GM21526 (cell line): ENCODE measurements around the gene KHDRBS1.
"Not testable (repeated sequence)": the region's sequence is repeated elsewhere in the genome, so short reads cannot be mapped to it uniquely, and the experiment has no call there.

Experiments
- ATAC-seq: cut with Tn5 transposase; IDR thresholded peaks from one replicate; pipeline ENCODE4 v1.9.1; 2021; ENCODE audit warnings: moderate library complexity; ENCODE audit not compliant: unreplicated experiment, low FRiP score

The KHDRBS1 gene, protein sequence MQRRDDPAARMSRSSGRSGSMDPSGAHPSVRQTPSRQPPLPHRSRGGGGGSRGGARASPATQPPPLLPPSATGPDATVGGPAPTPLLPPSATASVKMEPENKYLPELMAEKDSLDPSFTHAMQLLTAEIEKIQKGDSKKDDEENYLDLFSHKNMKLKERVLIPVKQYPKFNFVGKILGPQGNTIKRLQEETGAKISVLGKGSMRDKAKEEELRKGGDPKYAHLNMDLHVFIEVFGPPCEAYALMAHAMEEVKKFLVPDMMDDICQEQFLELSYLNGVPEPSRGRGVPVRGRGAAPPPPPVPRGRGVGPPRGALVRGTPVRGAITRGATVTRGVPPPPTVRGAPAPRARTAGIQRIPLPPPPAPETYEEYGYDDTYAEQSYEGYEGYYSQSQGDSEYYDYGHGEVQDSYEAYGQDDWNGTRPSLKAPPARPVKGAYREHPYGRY

DNA sequence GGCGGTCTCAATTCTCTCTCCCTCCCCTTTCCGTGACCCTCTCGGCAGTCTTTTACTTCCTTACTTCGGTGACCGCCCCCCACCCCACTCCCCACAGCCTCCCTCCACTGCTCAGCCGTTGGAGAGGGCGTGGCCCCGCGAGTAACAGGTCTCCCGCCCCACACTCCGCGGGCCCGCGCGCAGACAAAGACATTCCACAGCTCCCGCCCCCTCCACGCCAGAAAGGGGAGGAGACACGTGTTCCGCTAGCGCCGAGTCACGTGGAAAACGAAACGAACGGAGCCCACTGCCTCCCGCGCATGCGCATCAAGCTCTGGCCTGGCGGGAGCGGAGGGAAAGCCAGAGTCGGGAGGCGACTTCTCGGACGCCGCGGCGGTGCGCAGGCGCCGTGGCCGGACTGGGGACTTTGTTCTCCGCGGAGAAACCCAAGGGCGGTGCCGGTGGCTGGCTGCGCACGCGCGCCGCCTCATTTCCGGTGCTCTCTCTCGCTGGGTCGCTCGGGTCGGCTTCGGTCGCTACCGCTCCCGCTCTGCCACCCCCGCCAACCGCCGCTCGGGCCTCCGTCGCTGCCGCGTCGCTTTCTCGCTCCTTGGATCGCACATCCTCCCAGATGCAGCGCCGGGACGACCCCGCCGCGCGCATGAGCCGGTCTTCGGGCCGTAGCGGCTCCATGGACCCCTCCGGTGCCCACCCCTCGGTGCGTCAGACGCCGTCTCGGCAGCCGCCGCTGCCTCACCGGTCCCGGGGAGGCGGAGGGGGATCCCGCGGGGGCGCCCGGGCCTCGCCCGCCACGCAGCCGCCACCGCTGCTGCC lies at the start of gene KHDRBS1:
Gene KHDRBS1 (plus strand): TSS at position 483 of the 813 bp plus-strand sequence. CDS start 128 bp downstream, at position 611.
- peak; percentile 77 for ATAC-seq

DNA sequence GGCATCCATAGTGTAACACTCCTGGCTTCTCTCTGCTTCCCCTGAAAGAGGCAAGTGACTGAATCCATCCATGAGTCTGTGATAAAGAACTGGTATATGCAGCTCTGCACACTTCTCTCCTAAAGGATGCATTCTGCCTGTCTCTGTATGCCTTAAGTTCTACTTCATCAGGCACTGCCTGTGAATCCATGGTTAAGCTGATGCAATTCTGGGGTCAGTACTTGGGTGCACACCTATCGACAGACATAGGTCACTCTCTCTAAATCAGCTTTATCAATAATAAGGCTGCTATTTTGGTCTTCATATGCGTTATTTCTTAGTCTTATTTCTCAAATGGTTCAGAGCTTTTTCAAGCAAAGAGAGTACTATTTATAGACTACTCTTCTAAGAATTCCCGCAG lies 42.8 kb upstream of the KHDRBS1 start:
- ATAC-seq: no peak

GRCh38 chr1:31976401-31976800 lies 37.3 kb upstream of the KHDRBS1 start:
- no peak for ATAC-seq

DNA sequence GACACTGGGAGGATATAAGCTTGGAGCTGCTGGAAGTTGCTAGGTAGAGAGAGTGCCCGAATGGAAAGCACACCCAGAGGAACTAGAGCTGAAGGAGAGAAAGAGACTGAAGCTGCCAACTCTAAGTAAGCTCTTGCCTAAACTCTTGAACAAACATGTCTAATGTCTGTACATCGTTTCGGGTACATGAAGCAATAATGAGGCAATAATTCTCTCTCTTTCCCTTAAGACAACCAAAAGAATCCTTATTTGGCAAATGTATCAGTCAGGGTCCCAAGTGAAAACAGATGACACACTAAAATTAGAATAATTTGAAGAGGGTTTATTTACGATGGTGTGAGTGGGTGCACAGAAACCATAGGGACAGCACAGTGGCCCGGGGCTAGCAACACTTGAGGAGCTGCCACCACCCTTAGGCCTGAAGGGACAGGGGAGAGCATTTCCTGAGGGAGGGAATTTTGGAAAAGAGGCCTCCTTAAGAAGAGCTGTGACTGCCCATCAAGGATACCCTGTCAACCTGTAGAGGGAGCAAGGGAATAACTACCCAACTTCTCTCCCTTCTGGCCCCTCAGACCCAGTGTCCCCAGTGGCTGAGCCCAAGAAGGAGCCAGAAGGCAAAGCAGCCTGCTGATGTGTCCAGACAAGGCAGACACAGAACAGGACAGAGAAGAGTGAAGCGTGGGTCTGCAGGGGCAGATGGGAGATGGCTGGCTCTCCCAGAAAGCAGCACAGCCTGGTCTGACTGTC lies 36.1 kb upstream of the KHDRBS1 start:
- ATAC-seq: no peak

DNA sequence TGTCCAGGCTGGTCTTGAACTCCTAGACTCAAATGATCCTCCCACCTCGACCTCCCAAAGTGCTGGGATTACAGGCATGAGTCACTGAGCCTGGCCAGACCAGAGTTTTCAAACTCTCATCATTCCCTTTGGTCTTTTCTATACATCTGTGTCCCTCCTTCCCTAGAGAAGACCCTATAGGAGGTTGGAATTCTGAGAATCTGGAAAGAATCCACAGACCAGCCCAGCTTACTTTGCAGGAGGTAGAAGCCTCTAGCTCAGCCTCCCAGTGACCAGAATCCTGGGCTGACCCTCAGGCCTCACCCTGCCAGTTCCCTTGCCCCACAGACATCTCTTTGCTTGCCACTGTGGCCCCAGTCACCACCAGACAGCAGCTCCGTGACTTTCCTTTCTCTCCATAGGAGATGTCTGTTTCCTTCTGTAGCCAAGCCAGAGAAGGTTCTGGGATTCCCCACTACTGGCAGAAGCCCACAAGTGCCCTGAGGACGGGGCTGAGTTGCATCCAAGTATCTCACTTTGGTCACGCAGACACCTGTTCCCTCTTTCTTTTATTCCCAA lies 34.7 kb upstream of the KHDRBS1 start:
- ATAC-seq: no peak

DNA sequence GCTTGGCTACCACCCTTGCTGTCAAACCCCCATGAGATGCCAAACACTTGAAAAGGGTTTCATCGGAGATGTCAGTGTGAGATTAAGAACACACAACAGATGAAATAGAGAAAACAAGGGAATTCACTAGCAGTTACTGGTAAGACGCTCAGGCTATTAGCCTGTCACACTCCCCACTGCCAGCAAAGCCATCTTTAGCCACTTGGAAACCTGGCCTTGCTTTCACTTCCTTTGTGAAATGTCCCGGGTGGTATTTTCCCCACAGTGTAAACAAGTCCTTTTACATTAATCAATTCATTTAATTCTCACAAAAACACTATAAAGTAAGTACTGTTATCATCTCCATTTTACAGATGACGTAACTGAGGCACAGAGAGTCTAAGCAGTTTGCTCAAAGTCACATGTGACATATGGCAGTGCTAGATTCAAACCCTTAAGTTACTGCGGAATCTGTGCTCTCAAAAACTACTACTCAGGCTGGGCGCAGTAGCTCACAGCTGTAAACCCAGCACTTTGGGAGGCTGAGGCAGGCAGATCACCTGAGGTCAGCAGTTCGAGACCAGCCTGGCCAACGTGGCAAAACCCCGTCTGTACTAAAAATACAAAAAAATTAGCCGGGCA lies 32.7 kb upstream of the KHDRBS1 start:
- ATAC-seq: no peak

DNA sequence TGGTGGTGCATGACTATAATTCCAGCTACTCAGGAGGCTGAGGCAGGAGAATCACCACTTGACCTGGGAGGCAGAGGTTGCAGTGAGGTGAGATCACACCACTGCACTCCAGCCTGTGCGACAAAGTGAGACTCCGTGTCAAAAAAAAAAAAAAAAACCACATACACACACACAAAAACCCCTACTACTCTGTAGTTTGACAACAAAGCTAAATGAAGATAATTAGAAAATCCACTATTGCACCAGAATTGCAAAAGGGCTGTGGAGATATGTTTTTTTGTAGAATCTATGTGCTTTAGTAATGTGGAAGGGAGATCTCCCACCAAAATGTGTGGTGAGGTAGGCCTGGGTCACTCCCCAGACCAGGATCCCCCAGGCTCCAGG lies 32.2 kb upstream of the KHDRBS1 start:
- no peak for ATAC-seq

- no peak for ATAC-seq
Observed at GRCh38 chr1:31981972-31982371, 31.7 kb upstream of the KHDRBS1 start.

GRCh38 chr1:31984419-31985347 lies 29.0 kb upstream of the KHDRBS1 start:
- no peak for ATAC-seq

DNA sequence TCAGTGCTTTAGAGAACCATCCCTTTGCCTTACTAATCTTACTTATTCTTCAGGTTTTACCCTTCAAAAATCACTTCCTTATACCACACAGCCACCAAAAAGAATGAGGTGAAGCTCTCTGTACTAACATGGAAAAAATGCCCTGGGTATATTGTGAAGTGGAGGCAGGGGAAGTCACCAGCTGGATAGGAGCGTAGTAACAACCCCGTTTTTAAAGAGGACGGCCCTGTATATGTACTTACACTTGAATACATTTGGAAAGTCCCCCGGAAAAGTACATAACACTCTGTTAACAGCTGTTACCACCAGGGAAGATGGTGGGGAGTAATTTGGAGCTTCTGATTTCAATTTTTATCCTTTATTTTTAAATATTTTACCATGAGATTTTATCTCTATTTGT lies 28.2 kb upstream of the KHDRBS1 start:
- ATAC-seq: no peak

- no peak for ATAC-seq
Observed at GRCh38 chr1:31987135-31987619, 26.5 kb upstream of the KHDRBS1 start.

DNA sequence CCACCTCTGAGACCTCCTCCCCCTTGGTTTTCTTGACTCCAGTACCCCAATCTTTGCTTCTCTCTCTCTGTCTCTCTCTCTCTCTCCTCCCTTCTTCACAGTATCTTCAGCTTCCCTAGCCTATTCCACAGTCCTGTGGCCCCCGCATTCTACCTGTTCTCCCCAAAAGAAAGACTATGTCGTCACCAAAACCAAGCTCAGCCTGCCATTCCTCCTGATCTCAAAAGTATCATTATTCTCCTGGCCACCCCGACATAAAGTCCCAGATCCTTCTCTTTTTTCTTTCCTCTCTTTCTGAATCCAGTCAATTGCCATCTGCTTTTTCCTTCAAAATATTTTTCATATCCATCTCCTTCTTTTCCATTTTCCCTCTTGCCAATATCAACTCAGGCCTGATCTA lies 23.7 kb upstream of the KHDRBS1 start:
- ATAC-seq: no peak

DNA sequence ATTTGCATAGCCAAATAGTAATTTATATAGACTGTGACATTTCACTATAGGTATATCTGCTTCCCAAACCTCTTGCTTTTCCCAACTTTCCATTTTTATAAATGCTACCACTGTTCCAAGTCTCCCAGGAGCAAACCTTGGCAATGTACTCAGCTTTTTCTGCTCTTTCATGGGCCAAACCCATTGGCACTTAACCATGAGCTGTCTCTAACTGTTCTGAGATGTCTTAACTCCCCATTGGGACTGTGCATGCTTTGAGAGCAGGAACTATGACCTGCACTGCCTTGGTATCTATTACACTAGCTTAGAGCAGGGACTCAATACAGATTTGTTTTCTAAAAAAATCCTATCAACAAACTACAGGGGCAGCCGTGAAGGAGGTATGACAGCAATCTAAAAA lies 22.5 kb upstream of the KHDRBS1 start:
- ATAC-seq: no peak

- ATAC-seq: no peak
Observed at GRCh38 chr1:31995263-31995662, 18.4 kb upstream of the KHDRBS1 start.

- not testable (repeated sequence) for ATAC-seq
Observed at GRCh38 chr1:31996121-31996520, 17.5 kb upstream of the KHDRBS1 start.

DNA sequence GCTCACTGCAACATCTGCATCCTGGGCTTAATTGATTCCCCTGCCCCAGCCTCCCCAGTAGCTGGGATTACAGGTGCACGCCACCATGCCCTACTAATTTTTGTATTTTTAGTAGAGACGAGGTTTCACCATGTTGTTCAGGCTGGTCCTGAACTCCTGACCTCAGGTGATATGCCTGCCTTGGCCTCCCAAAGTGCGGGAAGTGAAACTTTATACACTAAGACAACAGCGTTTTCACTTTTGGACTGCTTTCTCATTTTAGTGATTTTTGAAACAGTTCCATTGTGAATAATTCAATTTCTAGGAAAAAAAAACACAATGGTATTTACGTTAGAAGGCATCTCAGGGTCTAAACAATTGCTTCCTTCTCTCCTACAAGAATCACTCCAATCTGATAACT lies 11.8 kb upstream of the KHDRBS1 start:
- ATAC-seq: no peak

- ATAC-seq: not testable (repeated sequence)
Observed at GRCh38 chr1:32002285-32002684, 11.4 kb upstream of the KHDRBS1 start.

- no peak for ATAC-seq
Observed at GRCh38 chr1:32005522-32005921, 8.1 kb upstream of the KHDRBS1 start.

- no peak for ATAC-seq
Observed at GRCh38 chr1:32007591-32007940, 6.1 kb upstream of the KHDRBS1 start.
